Measurements from ENCODE around the gene DPPA2.
"Not testable (repeated sequence)": the region's sequence is repeated elsewhere in the genome, so short reads cannot be mapped to it uniquely, and the experiment has no call there.

DPPA2 gene, protein sequence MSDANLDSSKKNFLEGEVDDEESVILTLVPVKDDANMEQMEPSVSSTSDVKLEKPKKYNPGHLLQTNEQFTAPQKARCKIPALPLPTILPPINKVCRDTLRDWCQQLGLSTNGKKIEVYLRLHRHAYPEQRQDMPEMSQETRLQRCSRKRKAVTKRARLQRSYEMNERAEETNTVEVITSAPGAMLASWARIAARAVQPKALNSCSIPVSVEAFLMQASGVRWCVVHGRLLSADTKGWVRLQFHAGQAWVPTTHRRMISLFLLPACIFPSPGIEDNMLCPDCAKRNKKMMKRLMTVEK

DNA sequence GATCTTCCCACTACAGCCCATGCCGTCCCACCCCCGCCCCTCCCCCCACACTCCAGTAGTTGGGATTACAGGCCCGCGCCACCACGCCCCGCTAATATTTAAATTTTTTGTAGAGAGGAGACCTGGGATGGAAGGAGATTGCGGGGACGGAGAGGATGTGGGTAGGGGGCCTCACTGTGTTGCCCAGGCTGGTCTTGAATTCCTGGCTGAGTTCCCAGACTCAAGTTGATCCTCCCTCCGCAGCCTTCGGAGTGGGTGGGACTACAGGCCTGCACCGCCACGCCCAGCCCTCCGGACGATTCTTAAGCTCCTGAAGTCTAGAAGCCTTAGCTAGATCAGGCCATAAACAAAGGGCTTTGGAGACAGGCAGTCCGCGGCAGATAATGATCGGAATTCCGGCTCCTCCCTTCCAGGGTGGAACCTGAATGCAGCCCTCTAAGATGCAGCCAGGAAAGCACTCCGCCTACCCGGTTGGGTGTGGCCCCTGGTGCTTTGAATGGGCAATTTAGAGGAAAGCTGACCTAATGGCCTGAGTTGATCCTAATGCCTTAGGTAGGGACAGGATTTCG is at the start of gene DPPA2:
Gene DPPA2, minus strand, starts transcription at position 356 of the 569 bp plus-strand sequence. CDS start 1,975 bp downstream, outside the sequence.
- no peak for DNase-seq

DNA sequence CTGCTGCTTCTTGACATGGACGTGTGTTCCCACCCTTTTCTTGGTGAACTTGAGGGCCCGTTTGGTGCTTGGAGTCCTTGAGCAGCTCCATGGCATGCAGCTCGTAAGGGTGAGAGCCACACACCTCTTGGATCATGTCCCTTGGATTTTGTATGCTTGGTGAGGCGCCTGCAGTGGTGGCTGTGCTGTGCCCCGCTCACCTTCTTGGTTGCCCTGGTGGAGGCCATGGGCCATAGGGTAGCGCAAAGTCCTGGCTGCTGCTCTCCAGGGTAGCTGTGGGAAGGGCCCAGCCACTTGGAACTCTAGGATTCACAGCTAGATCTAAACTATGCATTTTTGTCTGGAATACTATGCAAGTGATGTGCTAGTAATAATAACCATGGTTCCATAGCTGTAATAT is 47.8 kb upstream of the DPPA2 start:
- DNase-seq = no peak

DNA sequence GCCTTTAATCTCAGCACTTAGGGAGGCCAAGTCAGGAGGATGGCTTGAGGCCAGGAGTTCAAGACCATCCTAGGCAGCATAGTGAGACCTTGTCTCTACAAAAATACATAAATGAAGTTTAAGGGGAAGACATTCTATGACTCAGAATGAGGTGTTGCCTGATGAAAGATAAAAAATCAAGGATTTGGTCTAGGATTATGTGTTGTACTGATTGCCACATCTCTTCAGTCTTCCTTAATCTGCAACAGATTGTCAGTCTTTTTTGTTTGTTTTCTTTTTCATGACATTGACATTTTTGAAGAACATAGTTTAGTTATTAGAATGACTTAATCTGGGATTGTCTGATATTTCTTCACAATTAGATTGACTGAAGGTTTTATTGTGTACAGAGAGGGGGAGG is 47.3 kb upstream of the DPPA2 start:
- DNase-seq = no peak

DNA sequence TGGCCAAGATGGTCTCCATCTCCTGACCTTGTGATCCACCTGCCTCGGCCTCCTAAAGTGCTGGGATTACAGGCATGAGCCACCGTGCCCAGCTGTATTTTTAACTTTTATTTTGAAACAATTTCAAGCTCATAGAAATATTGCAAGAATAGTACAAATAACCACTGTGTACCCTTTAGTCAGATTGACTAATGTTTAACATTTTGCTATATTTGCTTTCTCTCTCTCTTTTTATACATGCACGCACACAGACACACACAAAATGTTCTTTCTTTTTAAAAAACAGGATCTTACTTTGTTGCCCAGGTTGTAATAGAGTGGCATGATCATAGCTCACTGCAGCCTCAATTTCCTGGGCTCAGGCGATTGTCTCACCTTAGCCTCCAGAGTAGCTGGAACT is 46.5 kb upstream of the DPPA2 start:
- DNase-seq = no peak

DNA sequence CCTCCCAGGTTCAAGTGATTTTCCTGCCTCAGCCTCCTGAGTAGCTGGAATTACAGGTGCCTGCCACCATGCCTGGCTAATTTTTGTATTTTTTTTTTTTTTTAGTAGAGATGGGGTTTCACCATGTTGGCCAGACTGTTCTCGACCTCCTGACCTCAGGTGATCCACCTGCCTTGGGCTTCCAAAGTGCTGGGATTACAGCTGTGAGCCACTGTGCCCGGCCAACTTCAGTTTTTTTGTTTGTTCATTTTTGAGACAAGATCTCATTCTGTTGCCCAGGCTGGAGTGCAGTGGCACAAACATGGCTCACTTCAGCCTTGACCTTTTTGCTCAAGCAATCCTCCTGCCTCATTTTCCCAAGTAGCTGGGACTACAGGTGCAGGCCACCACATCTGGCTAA is 42.5 kb upstream of the DPPA2 start:
- not testable (repeated sequence) for DNase-seq

GRCh38 chr3:109356442-109357155 is 40.3 kb upstream of the DPPA2 start:
- DNase-seq = no peak

DNA sequence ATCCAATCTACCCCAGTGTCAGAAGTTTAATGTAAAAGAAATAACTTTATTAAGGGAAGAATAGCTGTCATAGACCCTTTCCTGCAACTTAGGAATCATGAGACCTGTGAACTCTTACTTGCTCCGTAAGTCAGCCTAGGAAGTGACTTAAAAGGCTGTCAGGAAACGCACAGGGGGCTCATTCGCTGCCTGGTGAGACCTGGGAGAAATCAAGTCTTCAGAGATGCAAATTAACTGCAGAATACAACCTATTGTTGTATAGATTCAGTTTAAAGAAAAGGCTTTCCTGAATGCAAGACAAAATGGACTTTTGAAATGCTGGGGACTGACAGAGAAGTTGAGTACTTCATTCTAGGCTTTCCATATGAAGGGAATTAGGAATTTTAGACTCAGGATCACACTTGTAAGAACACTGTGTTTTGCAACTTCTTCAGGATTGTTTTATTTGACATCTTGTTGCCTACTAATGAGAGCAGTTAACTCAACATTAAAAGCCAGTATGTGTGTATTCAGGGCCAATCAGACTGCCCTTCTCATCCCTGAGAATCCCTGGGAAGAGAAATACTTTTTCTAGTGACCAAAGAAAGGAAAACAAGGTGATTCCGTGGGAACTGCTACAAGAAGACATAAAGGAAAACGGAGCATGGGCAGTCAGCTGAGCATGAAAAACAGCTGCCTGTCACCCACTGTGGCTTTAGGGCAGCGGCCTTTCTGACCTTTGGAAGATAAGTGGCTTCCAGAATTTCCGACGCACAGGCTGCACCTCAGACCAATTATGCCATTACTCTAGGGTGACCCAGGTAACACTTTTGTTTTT is 39.5 kb upstream of the DPPA2 start:
- no peak for DNase-seq

- DNase-seq = no peak
Measured at GRCh38 chr3:109353057-109353456, 36.7 kb upstream of the DPPA2 start.

DNA sequence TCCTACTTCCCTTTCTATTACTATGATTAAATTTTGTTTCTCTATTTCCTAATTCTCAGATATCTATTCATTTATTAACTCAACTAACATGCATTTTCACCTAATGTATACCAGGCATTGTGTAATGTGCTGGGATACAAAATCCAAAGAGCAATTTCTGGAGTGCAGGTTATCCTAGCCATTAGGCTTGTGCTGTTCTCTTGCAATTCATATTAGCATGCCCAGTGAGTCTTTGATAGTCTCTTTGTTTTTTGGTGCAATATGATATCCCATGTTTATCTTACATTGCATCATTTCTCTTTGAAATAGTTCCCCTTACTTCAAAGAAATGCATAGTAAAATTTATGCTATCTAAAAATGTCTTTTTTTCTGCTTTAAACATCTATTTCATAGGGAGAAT is 34.9 kb upstream of the DPPA2 start:
- DNase-seq = no peak

GRCh38 chr3:109346770-109347295 is 30.5 kb upstream of the DPPA2 start:
- DNase-seq = no peak

GRCh38 chr3:109346099-109346498 is 29.8 kb upstream of the DPPA2 start:
- DNase-seq = no peak

DNA sequence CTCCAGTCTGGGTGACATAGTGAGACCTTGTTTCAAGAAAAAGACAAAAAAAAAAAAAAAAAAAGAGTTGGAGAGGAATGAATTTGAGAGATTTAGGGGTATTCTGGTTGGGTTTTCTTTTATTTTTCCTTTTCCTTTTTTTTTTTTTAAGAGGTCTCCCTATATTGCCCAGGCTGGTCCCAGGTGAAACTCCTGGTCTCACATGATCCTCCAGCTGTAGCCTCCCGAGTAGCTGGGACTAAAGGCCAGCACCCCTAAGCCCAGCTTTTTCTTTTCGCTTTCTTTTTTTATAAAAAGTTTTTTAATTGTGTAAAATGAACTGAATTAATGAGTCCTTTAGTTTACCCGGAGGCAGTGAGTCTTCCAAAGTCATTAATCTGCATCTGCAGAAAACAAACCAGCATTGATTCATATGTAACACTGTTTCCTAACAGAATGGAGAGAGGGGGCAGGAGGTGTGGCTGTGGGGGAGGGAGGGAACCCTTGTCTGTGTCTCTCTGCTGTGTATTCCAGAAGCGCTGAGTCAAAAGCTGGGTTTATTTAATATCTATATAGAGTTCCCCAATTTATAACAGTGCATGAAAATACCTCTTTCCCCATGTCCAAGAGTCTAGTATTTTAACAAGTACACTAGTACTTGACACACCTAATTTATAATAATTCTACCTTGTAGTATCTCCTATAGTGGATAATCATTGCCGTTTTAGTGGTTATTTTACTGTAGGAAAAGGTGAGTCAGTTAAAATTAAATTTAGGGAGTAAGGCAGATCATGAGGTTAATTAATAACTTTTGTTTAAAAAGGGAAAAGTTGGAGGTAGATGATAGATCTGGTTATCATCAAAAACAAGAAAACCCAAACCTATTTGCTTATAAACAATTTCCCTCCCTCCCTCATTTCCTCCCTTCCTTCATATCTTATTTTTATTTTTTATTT is 23.7 kb upstream of the DPPA2 start:
- no peak for DNase-seq

DNA sequence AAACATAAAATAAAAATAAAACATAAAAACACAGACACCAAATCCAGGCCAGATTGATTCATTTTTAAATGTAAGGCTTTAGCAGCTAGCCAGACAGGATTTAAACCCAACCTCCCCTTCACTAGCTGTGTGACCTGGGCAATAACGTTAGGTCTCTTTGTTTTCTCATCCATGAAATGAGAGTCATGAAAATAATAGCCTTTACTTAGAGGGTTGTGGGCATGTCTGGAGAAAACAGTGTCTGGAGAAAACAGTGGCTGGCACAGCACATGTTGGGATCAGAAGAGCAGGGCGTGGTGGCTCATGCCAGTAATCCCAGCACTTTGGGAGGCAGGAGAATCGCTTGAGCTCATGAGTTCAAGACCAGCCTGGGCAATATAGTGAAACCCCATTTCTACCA is 22.9 kb upstream of the DPPA2 start:
- DNase-seq = no peak

GRCh38 chr3:109338322-109338721 is 22.0 kb upstream of the DPPA2 start:
- no peak for DNase-seq

DNA sequence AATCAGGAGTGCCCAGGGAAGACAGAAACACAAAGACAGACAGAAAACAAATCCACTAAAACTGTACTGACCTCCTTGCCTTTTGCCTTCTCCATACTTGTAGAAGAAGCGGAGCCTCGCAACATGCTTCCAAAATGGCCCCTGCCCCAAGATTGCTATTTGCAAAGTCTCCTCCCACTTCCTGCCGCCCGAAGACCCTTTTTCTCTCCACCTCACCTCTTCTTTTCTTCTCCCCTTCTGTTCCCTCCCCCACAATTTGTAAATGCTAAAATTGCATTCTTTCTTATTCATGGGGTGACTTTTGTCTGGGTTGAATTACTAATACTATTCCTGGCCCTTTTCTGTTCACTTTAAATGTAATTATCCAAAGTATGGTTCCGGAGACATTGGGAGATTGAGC is 21.1 kb upstream of the DPPA2 start, which contains the start of gene DPPA4:
Gene DPPA4, minus strand, starts transcription at position 154 of the 400 bp plus-strand sequence. Its CDS starts 29 bp downstream, at position 125.
- DNase-seq = no peak

DNA sequence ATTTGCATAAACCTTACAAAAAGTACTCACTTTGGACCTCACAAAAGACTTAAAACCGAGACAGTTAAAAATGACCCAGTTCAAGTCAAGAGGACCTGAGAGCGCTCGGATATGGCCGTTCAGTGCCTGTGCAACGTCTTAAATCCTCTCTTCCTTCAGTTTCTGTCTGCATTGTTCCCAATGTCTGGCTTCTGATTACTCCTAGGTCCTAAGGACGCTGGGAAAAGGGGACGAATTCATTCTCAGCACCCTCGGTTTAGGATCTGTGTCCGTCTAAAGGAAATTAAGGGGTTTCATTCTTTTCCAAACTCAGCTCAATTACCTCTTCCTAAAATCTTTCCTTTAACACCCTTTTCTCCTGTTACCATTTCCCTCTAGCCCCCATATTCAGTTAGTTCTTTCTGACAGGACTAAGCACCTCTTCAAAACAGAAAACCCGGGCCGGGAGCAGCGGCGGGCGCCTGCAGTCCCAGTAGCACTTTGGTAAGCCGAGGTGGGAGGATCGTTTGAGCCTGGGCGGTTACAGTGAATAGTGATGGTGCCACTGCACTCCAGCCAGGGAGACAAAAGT is 20.1 kb upstream of the DPPA2 start:
- no peak for DNase-seq

- no peak for DNase-seq
Measured at GRCh38 chr3:109334572-109334971, 18.3 kb upstream of the DPPA2 start.

DNA sequence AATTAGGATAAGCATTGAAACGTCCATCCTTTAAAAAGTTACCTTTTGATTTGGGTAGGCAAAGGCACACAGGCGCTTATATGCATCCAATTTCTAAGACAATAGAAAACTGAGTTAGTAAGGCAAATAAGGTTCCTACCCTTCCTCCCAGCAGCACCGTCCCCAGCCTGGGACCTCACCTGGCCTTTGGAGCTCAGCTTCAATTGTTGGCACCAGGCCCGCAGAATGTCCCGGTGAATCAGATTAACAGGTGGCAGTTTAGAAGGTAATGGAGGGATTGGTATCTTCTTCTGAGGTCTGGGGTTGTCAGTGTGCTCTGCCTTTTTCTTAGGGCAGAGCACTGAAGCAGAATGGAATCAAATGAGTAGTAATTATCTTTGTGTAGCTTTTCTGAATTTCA is 15.4 kb upstream of the DPPA2 start:
- DNase-seq = no peak

DNA sequence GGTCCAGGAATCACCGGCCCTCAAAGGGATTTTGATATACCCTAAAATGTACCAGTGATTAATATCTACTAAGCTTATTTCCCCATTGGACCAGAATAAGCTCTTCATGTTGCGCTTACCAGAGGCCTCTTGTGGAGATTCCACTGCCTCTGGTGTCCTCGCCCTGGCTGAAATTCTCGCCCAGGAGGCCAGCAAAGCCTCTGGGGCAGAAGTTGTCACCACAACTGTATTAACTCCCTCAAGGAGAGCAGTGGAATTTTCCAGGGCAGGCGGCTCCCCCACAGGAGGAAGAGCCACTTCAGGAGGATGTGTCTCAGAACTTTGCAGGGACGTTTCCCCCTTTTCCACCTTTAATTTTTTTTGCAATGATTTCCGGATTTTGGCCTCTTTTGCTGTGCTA is 14.1 kb upstream of the DPPA2 start:
- no peak for DNase-seq

- no peak for DNase-seq
Measured at GRCh38 chr3:109328202-109328601, 11.9 kb upstream of the DPPA2 start.

- no peak for DNase-seq
Measured at GRCh38 chr3:109325657-109326056, 9.3 kb upstream of the DPPA2 start.

GRCh38 chr3:109325109-109325508 is 8.8 kb upstream of the DPPA2 start:
- no peak for DNase-seq
